ENCODE data around the gene FFAR3.
"Not testable (repeated sequence)": the region's sequence is repeated elsewhere in the genome, so short reads cannot be mapped to it uniquely, and the experiment has no call there.

The FFAR3 gene

DNA sequence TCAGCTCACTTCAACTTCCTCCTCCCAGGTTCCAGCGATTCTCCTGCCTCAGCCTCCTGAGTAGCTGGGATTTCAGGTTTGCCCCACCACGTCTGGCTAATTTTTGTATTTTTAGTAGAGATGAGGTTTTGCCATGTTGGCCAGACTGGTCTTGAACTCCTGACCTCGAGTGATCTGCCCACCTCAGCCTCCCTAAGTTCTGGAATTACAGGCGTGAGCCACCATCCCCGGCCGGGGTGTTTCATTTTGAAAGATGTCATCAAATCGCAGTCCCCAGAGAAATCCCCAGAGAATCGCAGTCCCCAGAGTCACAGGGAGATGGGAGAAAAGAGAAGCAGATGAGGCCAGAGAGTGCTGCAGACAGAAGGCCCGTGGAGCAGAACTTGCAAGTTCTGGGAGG is 43.2 kb downstream of the FFAR3 start:
- DNase-seq (ENCODE audit: low read depth), result not testable (repeated sequence)

DNA sequence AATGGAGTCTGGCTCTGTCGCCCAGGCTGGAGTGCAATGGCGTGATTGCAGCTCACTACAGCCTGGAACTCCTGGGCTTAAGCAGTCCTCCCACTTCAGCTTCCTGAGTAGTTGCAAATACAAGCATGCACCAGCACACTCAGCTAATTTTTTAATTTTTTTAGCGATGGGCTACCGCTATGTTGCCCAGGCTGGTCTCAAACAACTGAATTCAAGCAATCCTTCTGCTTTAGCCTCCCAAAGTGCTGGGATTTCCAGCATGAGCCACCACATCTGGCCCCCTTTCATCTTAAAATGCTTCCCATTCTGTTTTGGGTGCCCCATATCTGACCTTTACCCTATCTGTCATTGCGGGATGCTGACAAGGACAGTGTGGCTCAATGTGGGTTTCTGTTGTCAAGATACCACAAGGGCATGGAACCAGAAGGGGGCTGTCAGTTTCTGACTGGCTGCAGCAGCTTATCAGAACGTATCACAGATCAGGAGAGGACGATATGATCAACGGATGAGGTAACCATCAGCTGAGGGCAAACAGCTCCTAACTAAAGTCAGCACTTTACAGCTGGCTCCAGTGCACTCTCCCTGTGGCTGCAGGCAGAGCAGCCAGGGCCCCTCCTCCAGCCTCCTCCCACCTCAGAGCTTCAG is 45.0 kb downstream of the FFAR3 start:
- DNase-seq (ENCODE audit: low read depth), result no peak

DNA sequence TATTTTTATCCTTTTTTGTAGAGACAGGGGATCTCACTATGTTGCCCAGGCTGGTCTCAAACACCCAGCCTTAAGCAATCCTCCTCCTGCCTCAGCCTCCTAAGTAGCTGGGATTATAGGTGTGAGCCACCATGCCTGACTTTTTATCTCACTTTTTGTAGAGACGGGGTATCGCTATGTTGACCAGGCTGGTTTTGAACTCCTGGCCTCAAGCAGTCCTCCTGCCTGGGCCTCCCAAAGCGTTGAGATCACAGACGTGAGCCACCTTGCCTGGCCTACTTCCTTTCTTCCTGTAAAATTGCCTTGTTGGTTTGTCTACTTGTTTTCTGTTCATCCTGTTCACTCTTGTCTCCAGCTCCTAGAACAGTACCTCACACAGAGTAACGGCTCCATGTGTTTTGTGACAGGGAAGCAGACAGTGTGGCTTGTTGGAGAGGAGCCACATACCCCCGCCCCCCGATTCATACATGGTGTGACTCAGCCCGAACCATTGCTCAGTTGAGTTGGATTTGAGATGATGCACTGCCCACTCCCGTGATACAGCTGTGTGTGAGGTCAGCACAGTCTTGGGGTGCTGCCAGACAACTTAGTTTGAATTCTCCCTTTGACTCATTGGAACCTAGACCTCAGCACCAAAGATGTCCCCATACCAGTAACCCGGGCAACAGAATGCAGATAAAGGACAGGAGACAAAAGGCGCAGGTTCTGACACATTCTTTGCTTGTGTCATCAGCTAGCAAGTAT is 46.8 kb downstream of the FFAR3 start:
- DNase-seq (ENCODE audit: low read depth), result no peak

DNA sequence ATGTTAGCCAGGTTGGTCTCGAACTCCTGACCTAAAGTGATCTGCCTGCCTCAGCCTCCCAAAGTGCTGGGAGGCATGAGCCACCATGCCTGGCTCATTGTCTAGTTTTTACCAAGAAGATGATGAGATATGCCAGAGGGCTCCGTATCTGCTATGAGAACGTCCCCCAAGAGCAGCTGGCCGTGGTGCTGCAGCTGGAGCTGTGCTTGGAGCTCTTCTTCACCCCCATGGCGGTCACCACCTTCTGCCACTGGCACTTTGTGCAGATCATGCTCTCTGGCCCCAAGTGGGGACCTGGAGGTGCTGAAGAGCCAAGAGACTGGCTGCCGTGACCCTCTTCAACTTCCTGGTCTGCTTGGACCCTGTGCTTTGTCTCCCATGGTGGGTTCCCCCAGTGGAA is 49.4 kb downstream of the FFAR3 start:
- DNase-seq (ENCODE audit: low read depth), result no peak

DNA sequence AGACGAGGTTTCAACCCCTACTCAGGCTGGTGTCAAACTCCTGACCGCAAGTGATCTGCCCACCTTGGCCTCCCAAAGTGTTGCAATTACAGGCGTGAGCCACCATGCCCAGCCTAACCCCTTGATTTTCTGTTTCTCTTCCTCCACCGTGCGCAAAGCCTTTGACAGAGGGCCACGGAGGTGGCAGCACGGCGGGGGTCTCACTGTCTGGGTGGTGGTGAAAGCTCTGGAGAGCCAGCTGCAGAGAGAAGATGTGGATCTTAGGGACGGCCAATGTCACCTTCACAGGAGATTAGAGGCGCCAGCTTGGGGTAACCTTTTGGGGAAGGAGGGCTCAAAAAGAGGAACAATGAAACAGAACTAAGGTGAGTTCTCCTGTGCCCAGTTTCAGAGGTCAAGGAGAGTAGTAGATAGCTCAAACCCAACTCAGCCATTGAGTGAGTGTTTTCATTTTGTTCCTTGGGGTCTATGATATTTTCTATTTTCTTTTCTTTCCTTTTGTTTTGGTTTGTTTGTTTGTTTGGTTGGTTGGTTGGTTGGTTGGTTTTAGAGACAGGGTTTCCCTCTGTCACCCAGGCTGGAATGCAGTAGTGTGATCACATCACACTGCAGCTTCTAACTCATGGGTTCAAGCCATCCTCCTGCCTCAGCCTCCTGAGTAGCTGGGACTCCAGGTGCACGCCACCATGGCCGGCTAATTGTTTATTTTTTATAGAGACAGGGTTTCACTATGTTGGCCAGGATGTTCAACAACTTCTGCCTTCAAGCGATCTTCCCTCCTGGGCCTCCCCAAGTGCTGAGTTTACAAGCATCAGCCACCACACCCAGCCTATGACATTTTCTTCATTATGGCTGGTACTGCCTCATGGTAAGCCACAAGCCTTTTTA is 50.3 kb downstream of the FFAR3 start:
- no peak for DNase-seq (ENCODE audit: low read depth)

DNA sequence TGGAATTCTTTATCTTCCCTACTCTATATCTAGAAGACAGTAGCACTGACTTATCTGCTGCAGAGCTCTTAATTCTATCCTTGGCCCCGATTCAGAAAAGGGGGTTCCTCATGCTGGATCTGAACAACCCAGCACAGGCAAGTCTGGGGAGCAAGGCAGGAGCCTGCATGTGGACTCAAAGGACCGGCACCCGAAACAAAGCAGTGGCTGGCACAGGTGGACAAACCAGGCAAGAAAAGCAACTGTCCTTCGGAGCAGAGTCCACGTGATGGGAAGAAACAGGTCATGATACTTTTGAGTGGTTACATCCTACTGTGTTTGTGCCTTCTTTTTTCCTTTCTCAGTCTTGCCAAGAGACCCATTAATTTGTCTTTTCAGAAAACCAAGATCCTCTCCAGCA is 50.9 kb downstream of the FFAR3 start:
- no peak for DNase-seq (ENCODE audit: low read depth)
